Activated B cell treated with CpG ODN at 0.5 μM for 24 hours (primary cell): ENCODE results near the gene HSD17B2. TPM values are rescaled to one million over a fixed set of nuclear protein-coding genes. Genes with fewer than 3 reads are reported as not detected.

Experiments
- ATAC-seq: fragments of 200-7000 bp; cut with Tn5 transposase; one replicate; pipeline ENCODE4 v1.10.0; 2021; ENCODE audit warnings: low read depth, mild to moderate bottlenecking, moderate library complexity
- CTCF ChIA-PET: fragments of 350-600 bp; sonication (Branson Sonifier 250); formaldehyde crosslinking; loops from one replicate; lab custom pipeline; 2021; ENCODE audit warnings: antibody characterized with exemption; lab: Charles Lee
- POLR2A ChIA-PET: fragments of 350-600 bp; sonication (Branson Sonifier 250); formaldehyde crosslinking; loops from one replicate; lab custom pipeline; 2021; ENCODE audit warnings: antibody characterized with exemption; lab: Charles Lee
- DNase-seq: peaks from one replicate; pipeline ENCODE4 v3.0.0; 2022
- H3K27ac Mint-ChIP-seq: one replicate; pipeline ENCODE4 v1.8.0; 2020; ENCODE audit warnings: mixed read lengths
- H3K27me3 Mint-ChIP-seq: one replicate; pipeline ENCODE4 v1.8.0; 2021; ENCODE audit warnings: mixed read lengths
- H3K36me3 Mint-ChIP-seq: one replicate; pipeline ENCODE4 v1.8.0; 2021; ENCODE audit warnings: low read depth, mixed read lengths
- H3K4me1 Mint-ChIP-seq: one replicate; pipeline ENCODE4 v1.8.0; 2021; ENCODE audit warnings: mixed read lengths
- H3K4me3 Mint-ChIP-seq: one replicate; pipeline ENCODE4 v1.8.0; 2020; ENCODE audit warnings: mild to moderate bottlenecking, mixed read lengths
- H3K9me3 Mint-ChIP-seq: one replicate; pipeline ENCODE4 v1.8.0; 2020; ENCODE audit warnings: mixed read lengths
- intact Hi-C: fragments of 100-400 bp; cut with micrococcal nuclease; formaldehyde crosslinking; loops from one replicate; pipeline ENCODE4 v1.15.1; 2024
- total RNA-seq: library from RNA; stranded (reverse); gene quantifications from 2 replicates; pipeline ENCODE4 v1.2.3, GENCODE V29; 2022
- TF ChIP-seq, protein P1 (sequence below): fragments of 200-600 bp; IDR thresholded peaks from one replicate; pipeline ENCODE4 v1.8.0; 2022; ENCODE audit warnings: antibody characterized with exemption, mild to moderate bottlenecking

The HSD17B2 gene
- total RNA-seq, 1 donor from 2014 or later, result not detected

GRCh38 chr16:82024883-82025282, 10.2 kb upstream of the HSD17B2 start:
- ChIA-PET CTCF (no interaction called here), POLR2A (no interaction called here)
- intact Hi-C loops, result no loop called here
- Mint-ChIP-seq H3K27ac (no peak overlapping the region), H3K27me3 (peaks cover 22% of the 10 kb centered on the region), H3K9me3 (no peaks in the 10 kb centered on the region), H3K4me1 (no peaks in the 10 kb centered on the region), H3K4me3 (no peak overlapping the region), H3K36me3 (no peaks in the 10 kb centered on the region)
- no peak for ATAC-seq
- TF ChIP-seq, protein P1, sequence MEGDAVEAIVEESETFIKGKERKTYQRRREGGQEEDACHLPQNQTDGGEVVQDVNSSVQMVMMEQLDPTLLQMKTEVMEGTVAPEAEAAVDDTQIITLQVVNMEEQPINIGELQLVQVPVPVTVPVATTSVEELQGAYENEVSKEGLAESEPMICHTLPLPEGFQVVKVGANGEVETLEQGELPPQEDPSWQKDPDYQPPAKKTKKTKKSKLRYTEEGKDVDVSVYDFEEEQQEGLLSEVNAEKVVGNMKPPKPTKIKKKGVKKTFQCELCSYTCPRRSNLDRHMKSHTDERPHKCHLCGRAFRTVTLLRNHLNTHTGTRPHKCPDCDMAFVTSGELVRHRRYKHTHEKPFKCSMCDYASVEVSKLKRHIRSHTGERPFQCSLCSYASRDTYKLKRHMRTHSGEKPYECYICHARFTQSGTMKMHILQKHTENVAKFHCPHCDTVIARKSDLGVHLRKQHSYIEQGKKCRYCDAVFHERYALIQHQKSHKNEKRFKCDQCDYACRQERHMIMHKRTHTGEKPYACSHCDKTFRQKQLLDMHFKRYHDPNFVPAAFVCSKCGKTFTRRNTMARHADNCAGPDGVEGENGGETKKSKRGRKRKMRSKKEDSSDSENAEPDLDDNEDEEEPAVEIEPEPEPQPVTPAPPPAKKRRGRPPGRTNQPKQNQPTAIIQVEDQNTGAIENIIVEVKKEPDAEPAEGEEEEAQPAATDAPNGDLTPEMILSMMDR, result no peak
- DNase-seq, result no peak

DNA sequence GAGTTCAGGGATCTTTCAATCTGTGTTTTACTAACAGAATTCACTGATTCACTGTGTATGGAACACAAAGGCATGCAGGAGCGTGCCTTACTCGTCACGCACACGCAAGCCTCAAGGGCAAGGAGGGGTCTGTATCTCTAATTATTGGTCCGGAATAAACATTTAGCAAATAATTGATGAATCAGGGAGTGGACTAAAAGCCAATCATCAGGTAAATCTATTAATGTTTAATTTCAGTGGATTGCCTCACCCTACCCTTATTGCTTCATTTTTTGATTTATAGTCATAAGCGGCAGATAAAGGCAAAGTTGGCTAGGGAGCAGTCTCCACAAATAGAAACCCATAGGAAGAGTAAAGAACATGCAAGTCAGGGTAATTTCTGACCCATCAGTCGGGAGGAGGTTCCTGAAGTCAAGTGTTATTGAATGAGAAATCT, 7.4 kb upstream of the HSD17B2 start:
- H3K36me3 Mint-ChIP-seq, result no peaks in the 10 kb centered on the region
- ChIA-PET CTCF (no interaction called here), POLR2A (no interaction called here)
- H3K27ac Mint-ChIP-seq, result no peak overlapping the region
- intact Hi-C loops, result no loop called here
- no peaks in the 10 kb centered on the region for H3K4me1 Mint-ChIP-seq
- no peak overlapping the region for H3K4me3 Mint-ChIP-seq
- peaks cover 28% of the 10 kb centered on the region for H3K27me3 Mint-ChIP-seq
- TF ChIP-seq, protein P1, result no peak
- ATAC-seq (no peak), DNase-seq (no peak)
- no peaks in the 10 kb centered on the region for H3K9me3 Mint-ChIP-seq

DNA sequence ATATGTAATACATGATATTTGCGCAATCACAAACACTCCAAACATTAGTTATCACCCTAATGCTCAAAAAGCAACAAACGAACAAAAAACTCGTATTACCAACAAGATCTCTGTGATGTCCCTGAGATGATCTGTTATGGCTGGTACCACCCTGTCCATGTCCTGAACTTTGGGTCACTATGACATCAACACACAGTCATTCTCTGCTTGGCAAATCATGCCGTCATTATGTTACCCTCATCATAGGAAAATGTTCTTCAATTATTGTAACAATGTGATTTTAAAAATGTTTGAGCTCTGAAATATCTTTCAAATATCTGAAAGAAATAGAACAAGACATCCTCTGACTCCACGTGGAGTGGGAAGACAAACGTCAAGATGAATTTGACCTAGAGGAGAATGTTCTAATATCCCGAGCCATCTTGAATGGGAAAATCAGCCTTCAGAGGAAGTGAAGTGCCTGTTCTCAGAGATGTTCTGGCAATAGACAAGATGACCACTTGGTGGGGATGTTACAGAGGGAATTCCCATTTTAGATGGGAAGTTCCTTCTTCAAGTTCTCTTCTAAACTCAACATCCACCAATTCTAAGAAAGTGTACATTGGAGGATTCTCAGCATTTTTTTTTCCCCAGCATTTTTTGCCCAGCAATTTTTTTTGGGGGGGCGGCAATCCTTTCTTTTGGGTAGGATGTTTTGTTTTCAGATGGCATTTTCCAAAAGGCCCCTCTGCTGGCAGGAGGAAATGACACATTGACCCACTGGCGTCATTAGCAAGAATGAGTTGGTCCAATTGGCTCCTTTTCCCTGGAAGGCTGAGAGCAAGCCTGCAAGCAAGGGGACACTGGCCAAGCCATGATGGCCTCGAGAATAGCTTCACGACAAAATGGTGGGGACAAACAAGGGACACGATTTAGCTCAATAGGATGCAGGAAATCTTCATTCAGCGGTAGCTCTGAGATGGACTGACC, 3.7 kb upstream of the HSD17B2 start:
- intact Hi-C loops, result loop anchor here (10.0 kb wide), 1 partner anchor 203 kb away; no protein-coding TSS in a partner anchor
- no peaks in the 10 kb centered on the region for H3K9me3 Mint-ChIP-seq
- ATAC-seq, result no peak
- TF ChIP-seq, protein P1, result no peak
- no peak overlapping the region for H3K27ac Mint-ChIP-seq
- ChIA-PET CTCF (no interaction called here), POLR2A (no interaction called here)
- H3K4me1 Mint-ChIP-seq, result no peaks in the 10 kb centered on the region
- peaks cover 20% of the 10 kb centered on the region for H3K27me3 Mint-ChIP-seq
- no peak for DNase-seq
- no peak overlapping the region for H3K4me3 Mint-ChIP-seq
- H3K36me3 Mint-ChIP-seq, result no peaks in the 10 kb centered on the region

DNA sequence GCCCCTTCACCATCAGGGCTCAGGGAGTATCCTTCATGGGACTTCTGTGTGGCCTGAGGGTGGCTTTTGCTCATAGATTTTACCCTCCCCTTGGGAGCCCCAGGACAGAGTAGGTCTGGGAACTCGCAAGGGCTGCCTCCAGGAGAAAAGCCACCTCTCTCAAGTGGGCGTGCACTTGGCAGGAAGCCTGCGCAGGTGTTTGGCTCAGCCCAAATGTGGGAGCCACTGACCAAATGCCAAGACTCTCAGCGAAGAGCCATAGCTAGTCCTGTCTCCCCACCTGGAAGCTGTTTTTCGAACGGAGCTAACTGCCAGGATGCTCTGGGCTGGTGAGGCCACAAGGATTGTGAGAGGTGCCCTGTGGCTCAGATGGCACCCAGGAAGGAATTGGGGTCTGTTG, 2.0 kb upstream of the HSD17B2 start:
- no peak for DNase-seq
- CTCF ChIA-PET, result no interaction called here
- H3K4me3 Mint-ChIP-seq, result no peak overlapping the region
- TF ChIP-seq, protein P1, result no peak
- no peaks in the 10 kb centered on the region for H3K4me1 Mint-ChIP-seq
- POLR2A ChIA-PET, result no interaction called here
- H3K9me3 Mint-ChIP-seq, result no peaks in the 10 kb centered on the region
- H3K27me3 Mint-ChIP-seq, result peaks cover 22% of the 10 kb centered on the region
- no peaks in the 10 kb centered on the region for H3K36me3 Mint-ChIP-seq
- intact Hi-C loops, result loop anchor here (10.0 kb wide), 1 partner anchor 202 kb away; no protein-coding TSS in a partner anchor
- ATAC-seq, result no peak
- no peak overlapping the region for H3K27ac Mint-ChIP-seq

DNA sequence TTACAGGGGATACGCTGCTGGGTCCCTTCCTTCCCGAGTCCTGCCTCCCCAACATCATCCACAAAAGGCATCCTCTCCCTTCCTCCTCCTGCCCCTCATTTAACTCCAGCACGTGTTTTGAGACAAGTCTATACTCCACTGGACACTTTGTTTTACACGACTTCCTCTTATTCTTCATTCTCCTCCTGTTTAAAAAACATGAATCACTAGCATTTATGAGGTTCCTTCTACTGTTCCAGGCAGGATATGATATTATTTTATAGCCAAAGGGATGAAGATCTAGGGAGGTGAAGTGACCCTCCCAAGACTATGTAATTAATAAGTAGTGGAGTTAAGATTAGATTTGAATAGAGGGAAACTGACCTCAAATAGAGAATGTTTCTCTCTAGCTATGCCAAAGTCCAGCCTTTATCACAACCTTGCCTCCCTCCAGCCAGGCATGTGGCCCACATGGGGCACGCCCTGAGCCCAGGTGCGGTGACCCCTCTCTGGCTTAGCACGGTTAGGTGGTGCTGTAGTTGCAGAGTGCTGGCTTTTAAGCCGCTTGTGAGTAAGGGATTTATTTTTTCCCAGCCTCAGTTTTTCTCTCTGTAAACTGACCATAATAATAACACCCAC, 1.3 kb upstream of the HSD17B2 start:
- H3K9me3 Mint-ChIP-seq, result no peaks in the 10 kb centered on the region
- intact Hi-C loops, result loop anchor here (10.0 kb wide), 1 partner anchor 201 kb away; no protein-coding TSS in a partner anchor
- peaks cover 25% of the 10 kb centered on the region for H3K27me3 Mint-ChIP-seq
- DNase-seq (no peak), ATAC-seq (no peak)
- CTCF ChIA-PET, result no interaction called here
- no peak overlapping the region for H3K27ac Mint-ChIP-seq
- H3K4me1 Mint-ChIP-seq, result no peaks in the 10 kb centered on the region
- POLR2A ChIA-PET, result no interaction called here
- H3K4me3 Mint-ChIP-seq, result no peak overlapping the region
- no peaks in the 10 kb centered on the region for H3K36me3 Mint-ChIP-seq
- TF ChIP-seq, protein P1, result no peak
